ENCODE measurements around the gene RMDN2.

DNA sequence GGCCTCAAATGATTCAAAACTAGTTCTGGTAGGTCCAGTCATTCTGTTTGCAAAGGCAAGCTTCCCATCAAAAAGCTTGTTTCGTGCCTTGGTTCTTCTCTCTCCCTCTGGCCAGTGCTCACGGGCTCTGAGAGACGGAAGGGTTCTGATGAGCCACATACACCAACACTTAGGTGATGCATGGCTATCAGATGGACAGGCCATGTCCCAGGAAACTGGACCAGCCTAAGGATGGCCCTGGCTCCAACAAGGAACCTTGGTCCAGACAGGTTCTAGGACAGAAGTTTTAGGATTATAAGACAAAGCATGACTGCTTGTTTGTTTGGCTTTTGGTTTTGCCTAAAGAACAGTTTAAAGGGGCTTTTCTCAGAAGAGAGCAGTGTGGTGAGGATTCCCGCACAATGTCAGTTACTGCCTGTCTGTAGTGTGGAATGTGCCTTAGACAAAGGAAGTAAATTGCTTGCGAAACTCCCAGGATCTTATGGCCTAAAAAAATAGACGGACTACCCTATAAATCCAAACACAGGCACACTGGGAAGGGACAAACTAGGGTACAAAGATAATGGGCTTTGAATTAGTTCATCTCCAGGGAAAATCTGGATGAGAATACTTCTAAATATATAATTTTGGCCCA, 140.5 kb downstream of the RMDN2 start:
- TF ChIP-seq, protein P1, sequence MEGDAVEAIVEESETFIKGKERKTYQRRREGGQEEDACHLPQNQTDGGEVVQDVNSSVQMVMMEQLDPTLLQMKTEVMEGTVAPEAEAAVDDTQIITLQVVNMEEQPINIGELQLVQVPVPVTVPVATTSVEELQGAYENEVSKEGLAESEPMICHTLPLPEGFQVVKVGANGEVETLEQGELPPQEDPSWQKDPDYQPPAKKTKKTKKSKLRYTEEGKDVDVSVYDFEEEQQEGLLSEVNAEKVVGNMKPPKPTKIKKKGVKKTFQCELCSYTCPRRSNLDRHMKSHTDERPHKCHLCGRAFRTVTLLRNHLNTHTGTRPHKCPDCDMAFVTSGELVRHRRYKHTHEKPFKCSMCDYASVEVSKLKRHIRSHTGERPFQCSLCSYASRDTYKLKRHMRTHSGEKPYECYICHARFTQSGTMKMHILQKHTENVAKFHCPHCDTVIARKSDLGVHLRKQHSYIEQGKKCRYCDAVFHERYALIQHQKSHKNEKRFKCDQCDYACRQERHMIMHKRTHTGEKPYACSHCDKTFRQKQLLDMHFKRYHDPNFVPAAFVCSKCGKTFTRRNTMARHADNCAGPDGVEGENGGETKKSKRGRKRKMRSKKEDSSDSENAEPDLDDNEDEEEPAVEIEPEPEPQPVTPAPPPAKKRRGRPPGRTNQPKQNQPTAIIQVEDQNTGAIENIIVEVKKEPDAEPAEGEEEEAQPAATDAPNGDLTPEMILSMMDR (IDR thresholded peaks at IDR 0.05), result no peak
- no peak for TF ChIP-seq POLR2A (IDR thresholded peaks at IDR 0.05)

All from body of pancreas (tissue), 4 donors.